Measurements from ENCODE around the gene CASK. TPM values are rescaled to one million over a fixed set of nuclear protein-coding genes. Genes with fewer than 3 reads are reported as not detected.

CASK gene
- total and polyA plus RNA-seq, 10 donors = 4.7 to 63.7 (median 42.8) TPM

GRCh38 chrX:41473936-41474725, 449.2 kb downstream of the CASK start:
- no peak overlapping the region for H3K4me3 ChIP-seq
- H3K27me3 ChIP-seq (replicated peaks in 1 of 7) = no peaks in the 10 kb centered on the region
- H3K9me3 ChIP-seq = no peaks in the 10 kb centered on the region
- H3K4me1 ChIP-seq = no peaks in the 10 kb centered on the region
- intact Hi-C loops (cut with DNase I; ENCODE audit: low total_unique reads) = no loop called here
- TF ChIP-seq CTCF (IDR thresholded peaks at IDR 0.05 in 8 of 11, conservative IDR thresholded peaks at IDR 0.05 in 3 of 11) (no peak), POLR2AphosphoS5 (IDR thresholded peaks at IDR 0.05) (no peak), POLR2A (IDR thresholded peaks at IDR 0.05) (no peak)
- DNase-seq = no peak
- 91 to 96% (median 93%) methylated on average over 39 to 91 of the region's 91 CpGs for WGBS, 5 donors
- H3K27ac ChIP-seq = no peak overlapping the region
- H3K36me3 ChIP-seq = no peaks in the 10 kb centered on the region

- DNase-seq = no peak
- no peaks in the 10 kb centered on the region for H3K4me1 ChIP-seq
- H3K36me3 ChIP-seq = no peaks in the 10 kb centered on the region
- no peak overlapping the region for H3K4me3 ChIP-seq
- no peak overlapping the region for H3K27ac ChIP-seq
- no peak for TF ChIP-seq POLR2AphosphoS5 (IDR thresholded peaks at IDR 0.05)
- no peak for TF ChIP-seq CTCF (IDR thresholded peaks at IDR 0.05 in 8 of 11, conservative IDR thresholded peaks at IDR 0.05 in 3 of 11)
- H3K27me3 ChIP-seq (replicated peaks in 1 of 7) = peaks cover 0 to 8% (median 0%) of the 10 kb centered on the region in 7 donors
- WGBS, 5 donors = 95 to 98% (median 96%) methylated on average over 22 to 32 of the region's 32 CpGs
- intact Hi-C loops (cut with DNase I; ENCODE audit: low total_unique reads) = no loop called here
- H3K9me3 ChIP-seq = no peaks in the 10 kb centered on the region
Observed at GRCh38 chrX:41472231-41472815, 451.0 kb downstream of the CASK start.

- DNase-seq = no peak
- H3K27me3 ChIP-seq (replicated peaks in 1 of 7) = peaks cover 0 to 8% (median 0%) of the 10 kb centered on the region in 7 donors
- no peak for TF ChIP-seq POLR2A (IDR thresholded peaks at IDR 0.05)
- TF ChIP-seq POLR2AphosphoS5 (IDR thresholded peaks at IDR 0.05) = no peak
- no peak for TF ChIP-seq CTCF (IDR thresholded peaks at IDR 0.05 in 8 of 11, conservative IDR thresholded peaks at IDR 0.05 in 3 of 11)
- no peaks in the 10 kb centered on the region for H3K9me3 ChIP-seq
- no peaks in the 10 kb centered on the region for H3K4me1 ChIP-seq
- no peaks in the 10 kb centered on the region for H3K36me3 ChIP-seq
- WGBS, 5 donors = 28 to 91% (median 57%) methylated on average over 2 of the region's 2 CpGs
- H3K27ac ChIP-seq = no peak overlapping the region
- intact Hi-C loops (cut with DNase I; ENCODE audit: low total_unique reads) = no loop called here
- H3K4me3 ChIP-seq = no peak overlapping the region
Observed at GRCh38 chrX:41471786-41472185, 451.6 kb downstream of the CASK start.

GRCh38 chrX:41470706-41471105, 452.6 kb downstream of the CASK start:
- intact Hi-C loops (cut with DNase I; ENCODE audit: low total_unique reads) = no loop called here
- no peak overlapping the region for H3K27ac ChIP-seq
- H3K27me3 ChIP-seq (replicated peaks in 1 of 7) = peaks cover 0 to 8% (median 0%) of the 10 kb centered on the region in 7 donors
- no peak overlapping the region for H3K4me3 ChIP-seq
- no peaks in the 10 kb centered on the region for H3K36me3 ChIP-seq
- WGBS, 5 donors = 64 to 85% (median 75%) methylated on average over 7 of the region's 7 CpGs
- DNase-seq = no peak
- H3K4me1 ChIP-seq = no peaks in the 10 kb centered on the region
- no peak for TF ChIP-seq POLR2A (IDR thresholded peaks at IDR 0.05)
- TF ChIP-seq CTCF (IDR thresholded peaks at IDR 0.05 in 8 of 11, conservative IDR thresholded peaks at IDR 0.05 in 3 of 11) = no peak
- H3K9me3 ChIP-seq = no peaks in the 10 kb centered on the region
